Spleen (tissue), 11 donors: ENCODE measurements around the gene PPP1R13B. TPM values are rescaled to one million over a fixed set of nuclear protein-coding genes. Genes with fewer than 3 reads are reported as not detected.

Experiments used
- DNase-seq: peaks from one replicate; pipeline ENCODE4 v3.0.0-alpha.2; 2020
- H3K27ac ChIP-seq, 8 donors: fragments of 200-600 bp; sonication (generic) in 7 of 8; 1 replicate in 4 of 8; 2 replicates in 4 of 8; pipeline versions ENCODE4 v1.5.0 to v1.8.0; 2016 to 2021; ENCODE audit warnings: inconsistent platforms in 4 of 8, mild to moderate bottlenecking in 4 of 8, moderate library complexity in 1 of 8
- H3K27me3 ChIP-seq, 7 donors: fragments of 200-600 bp; sonication (generic) in 6 of 7; replicated peaks in 1 of 7; 1 replicate in 4 of 7; 2 replicates in 3 of 7; pipeline versions ENCODE4 v1.5.0 to v1.8.0; 2016 to 2021; ENCODE audit warnings: inconsistent platforms in 3 of 7, mild to moderate bottlenecking in 1 of 7
- H3K36me3 ChIP-seq, 6 donors: fragments of 200-600 bp; sonication (generic) in 5 of 6; 1 replicate in 4 of 6; 2 replicates in 2 of 6; pipeline versions ENCODE4 v1.5.0 to v1.8.0; 2016 to 2021; ENCODE audit warnings: inconsistent platforms in 2 of 6
- H3K4me1 ChIP-seq, 6 donors: fragments of 200-600 bp; sonication (generic) in 5 of 6; 1 replicate in 3 of 6; 2 replicates in 3 of 6; pipeline versions ENCODE4 v1.5.0 to v1.8.0; 2016 to 2021; ENCODE audit warnings: inconsistent platforms in 3 of 6
- H3K4me3 ChIP-seq, 8 donors: fragments of 200-600 bp; sonication (generic) in 7 of 8; 1 replicate in 4 of 8; 2 replicates in 4 of 8; pipeline versions ENCODE4 v1.5.0 to v1.8.0; 2016 to 2021; ENCODE audit warnings: inconsistent platforms in 4 of 8, mild to moderate bottlenecking in 4 of 8, moderate library complexity in 2 of 8
- H3K9me3 ChIP-seq, 8 donors: fragments of 200-600 bp; sonication (generic) in 7 of 8; 1 replicate in 4 of 8; 2 replicates in 4 of 8; pipeline versions ENCODE4 v1.5.0 to v1.8.0; 2016 to 2021; ENCODE audit warnings: inconsistent platforms in 4 of 8
- POLR2A ChIP-seq, 3 donors: fragments of 450-650 bp; IDR thresholded peaks; one replicate each; pipeline ENCODE4 v1.5.1; 2017; ENCODE audit warnings: antibody characterized with exemption in 3 of 3, mild to moderate bottlenecking in 1 of 3
- POLR2AphosphoS5 ChIP-seq, 3 donors: sonication (generic); formaldehyde crosslinking; IDR thresholded peaks; one replicate each; pipeline ENCODE4 v1.5.1; 2017; ENCODE audit warnings: antibody characterized with exemption in 3 of 3
- WGBS, 5 donors: extraction: QIAGEN DNeasy Blood & Tissue Kit in 3 of 5; methylation state at CpG; one replicate each; pipeline versions ENCODE4 v1.1.5 to v1.1.7; 2013 to 2018; 5-methylcytosine and 5-hydroxymethylcytosine counted together
- intact Hi-C: fragments of 100-400 bp; cut with DNase I; formaldehyde crosslinking; loops from one replicate; pipeline ENCODE4 v1.15.0; 2023; ENCODE audit warnings: low total_unique reads
- polyA plus RNA-seq, 3 donors: library from polyadenylated mRNA; stranded (reverse); fragments of 200-250 nt; gene quantifications; one replicate each; pipeline ENCODE4 v1.2.1, GENCODE V29; 2013
- total RNA-seq, 7 donors: library from RNA; depleted of rRNA in 3 of 7; stranded (reverse); fragments of >200 nt in 3 of 7; fragmentation: NEBNext Ultra II Directional in 4 of 7; extraction: Animal tissue kit (Norgen Biotek cat#: 25700) in 4 of 7; gene quantifications; one replicate each; pipeline versions ENCODE4 v1.1.0 to v1.2.1, GENCODE V29; 2016 to 2021
- TF ChIP-seq, protein P1 (sequence below), 11 experiments: fragments of 200-600 bp in 7 of 11; fragments of 450-650 bp in 4 of 11; sonication (generic) in 4 of 11; IDR thresholded peaks in 8 of 11; conservative IDR thresholded peaks in 3 of 11; 1 replicate in 7 of 11; 2 replicates in 4 of 11; pipeline versions ENCODE4 v1.4.0 to v1.8.0; 2016 to 2021; ENCODE audit warnings: antibody characterized with exemption in 11 of 11, inconsistent platforms in 4 of 11, mild to moderate bottlenecking in 1 of 11
- donor health status: healthy with polysubstance abuse.
- donor health status: DM: no; HTN: no; CAD: no; lungs with moderate emphysema.
- donor health status: DM: no; HTN: no; CAD: no.
- donor health status: Bipolar disorder and iron deficiency.
- donor health status: healthy.
- donor health status: DM: no; HTN: no; CAD: no.
- donor health status: DM: yes; HTN: yes; CAD: no.

Gene PPP1R13B
- total and polyA plus RNA-seq, 10 donors, result 5.7 to 95.3 (median 36.6) TPM

DNA sequence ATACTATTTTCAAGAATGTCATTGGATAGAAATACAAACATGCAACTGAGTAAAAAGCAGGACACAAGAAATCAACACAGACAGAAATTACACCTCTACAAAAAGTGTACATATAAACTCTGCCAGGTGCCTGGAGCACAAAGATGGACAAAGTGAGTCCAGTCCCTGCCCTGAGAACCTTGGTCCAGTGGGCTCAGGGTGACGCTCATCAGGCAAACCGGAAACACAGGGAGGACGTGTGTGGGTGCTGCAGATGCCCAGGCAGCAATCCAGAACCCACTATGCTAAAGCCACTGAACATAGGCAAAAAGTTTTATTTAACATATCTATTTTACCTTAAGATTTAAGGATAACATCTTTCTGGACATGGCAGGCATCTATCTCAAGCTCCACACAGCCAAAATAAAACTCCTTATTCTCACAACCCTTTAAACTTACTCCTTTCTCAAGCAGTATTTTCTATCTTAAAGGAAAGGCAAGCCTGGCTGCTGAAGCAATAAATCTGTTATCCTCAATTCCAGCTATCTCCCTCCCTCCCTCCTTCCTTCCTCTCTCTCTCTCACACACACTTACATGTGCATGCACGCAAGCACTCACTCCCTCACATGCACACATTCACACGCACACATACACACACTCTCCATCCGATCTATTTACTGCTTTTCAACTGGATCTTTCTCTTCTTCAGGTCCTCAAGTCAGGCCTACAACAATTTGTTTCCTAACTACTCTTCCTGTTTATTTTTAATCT is 10.2 kb downstream of the PPP1R13B start:
- H3K4me3 ChIP-seq, result no peak overlapping the region
- no peak for DNase-seq
- H3K9me3 ChIP-seq, result no peaks in the 10 kb centered on the region
- intact Hi-C loops, result no loop called here
- H3K4me1 ChIP-seq, result peaks cover 0 to 30% (median 15%) of the 10 kb centered on the region in 6 donors
- TF ChIP-seq POLR2AphosphoS5 (IDR thresholded peaks at IDR 0.05), result no peak
- no peak for TF ChIP-seq POLR2A (IDR thresholded peaks at IDR 0.05)
- TF ChIP-seq, protein P1, sequence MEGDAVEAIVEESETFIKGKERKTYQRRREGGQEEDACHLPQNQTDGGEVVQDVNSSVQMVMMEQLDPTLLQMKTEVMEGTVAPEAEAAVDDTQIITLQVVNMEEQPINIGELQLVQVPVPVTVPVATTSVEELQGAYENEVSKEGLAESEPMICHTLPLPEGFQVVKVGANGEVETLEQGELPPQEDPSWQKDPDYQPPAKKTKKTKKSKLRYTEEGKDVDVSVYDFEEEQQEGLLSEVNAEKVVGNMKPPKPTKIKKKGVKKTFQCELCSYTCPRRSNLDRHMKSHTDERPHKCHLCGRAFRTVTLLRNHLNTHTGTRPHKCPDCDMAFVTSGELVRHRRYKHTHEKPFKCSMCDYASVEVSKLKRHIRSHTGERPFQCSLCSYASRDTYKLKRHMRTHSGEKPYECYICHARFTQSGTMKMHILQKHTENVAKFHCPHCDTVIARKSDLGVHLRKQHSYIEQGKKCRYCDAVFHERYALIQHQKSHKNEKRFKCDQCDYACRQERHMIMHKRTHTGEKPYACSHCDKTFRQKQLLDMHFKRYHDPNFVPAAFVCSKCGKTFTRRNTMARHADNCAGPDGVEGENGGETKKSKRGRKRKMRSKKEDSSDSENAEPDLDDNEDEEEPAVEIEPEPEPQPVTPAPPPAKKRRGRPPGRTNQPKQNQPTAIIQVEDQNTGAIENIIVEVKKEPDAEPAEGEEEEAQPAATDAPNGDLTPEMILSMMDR (IDR thresholded peaks at IDR 0.05 in 8 of 11, conservative IDR thresholded peaks at IDR 0.05 in 3 of 11), result no peak
- H3K36me3 ChIP-seq, result no peaks in the 10 kb centered on the region
- H3K27ac ChIP-seq, result no peak overlapping the region
- WGBS, 5 donors, result 31 to 54% (median 37%) methylated on average over 6 of the region's 6 CpGs
- no peaks in the 10 kb centered on the region for H3K27me3 ChIP-seq

DNA sequence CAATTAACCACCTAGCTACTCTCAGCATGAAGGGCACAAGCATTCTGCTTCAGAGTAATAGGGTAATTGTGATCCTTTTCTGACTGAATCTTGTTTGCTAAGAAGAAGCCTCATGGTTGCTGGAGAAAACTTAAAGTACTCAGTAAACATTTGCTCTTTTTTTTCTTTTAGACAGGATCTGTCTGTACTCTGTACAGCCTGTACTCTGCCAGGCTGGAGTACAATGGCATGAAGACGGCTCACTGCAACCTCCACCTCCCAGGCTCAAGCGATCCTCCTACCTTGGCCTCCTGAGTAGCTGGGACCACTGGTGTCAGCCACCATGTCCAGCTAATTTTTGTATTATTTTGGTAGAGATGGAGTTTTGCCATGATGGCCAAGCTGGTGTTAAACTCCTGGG is 12.4 kb downstream of the PPP1R13B start:
- intact Hi-C loops, result no loop called here
- Histone ChIP-seq H3K4me3 (no peak overlapping the region), H3K36me3 (no peaks in the 10 kb centered on the region), H3K4me1 (peaks cover 0 to 28% (median 15%) of the 10 kb centered on the region in 6 donors), H3K9me3 (no peaks in the 10 kb centered on the region), H3K27me3 (no peaks in the 10 kb centered on the region), H3K27ac (no peak overlapping the region)
- TF ChIP-seq POLR2A (IDR thresholded peaks at IDR 0.05) (no peak), POLR2AphosphoS5 (IDR thresholded peaks at IDR 0.05) (no peak)
- TF ChIP-seq, protein P1 (IDR thresholded peaks at IDR 0.05 in 8 of 11, conservative IDR thresholded peaks at IDR 0.05 in 3 of 11), result no peak
- peak; percentile 9 for DNase-seq
- 93 to 97% (median 96%) methylated on average over 2 of the region's 2 CpGs for WGBS, 5 donors

DNA sequence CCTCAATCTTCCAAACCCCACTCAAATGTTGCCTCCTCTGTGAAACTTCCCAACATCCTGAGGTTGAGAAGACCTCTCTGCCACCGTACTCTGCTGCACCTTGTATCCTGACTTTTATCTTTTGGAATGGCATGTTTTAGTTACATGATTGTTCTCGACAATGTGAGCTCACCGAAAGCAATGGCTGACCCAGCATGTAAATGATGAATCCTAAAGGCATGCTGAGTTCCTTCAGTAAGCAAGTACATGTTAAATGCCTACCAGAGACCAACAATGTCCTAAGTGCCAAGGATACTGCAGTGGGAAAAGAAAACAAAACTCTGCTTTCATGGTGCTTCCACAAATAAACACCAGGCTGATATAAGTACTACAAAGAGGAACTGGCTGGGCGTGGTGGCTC is 13.7 kb downstream of the PPP1R13B start:
- no peaks in the 10 kb centered on the region for H3K27me3 ChIP-seq
- no peak for TF ChIP-seq POLR2A (IDR thresholded peaks at IDR 0.05)
- TF ChIP-seq, protein P1 (IDR thresholded peaks at IDR 0.05 in 8 of 11, conservative IDR thresholded peaks at IDR 0.05 in 3 of 11), result no peak
- no peak for TF ChIP-seq POLR2AphosphoS5 (IDR thresholded peaks at IDR 0.05)
- H3K4me1 ChIP-seq, result peaks cover 0 to 35% (median 18%) of the 10 kb centered on the region in 6 donors
- no peaks in the 10 kb centered on the region for H3K36me3 ChIP-seq
- intact Hi-C loops, result no loop called here
- H3K4me3 ChIP-seq, result no peak overlapping the region
- DNase-seq, result no peak
- no peak overlapping the region for H3K27ac ChIP-seq
- H3K9me3 ChIP-seq, result no peaks in the 10 kb centered on the region
- 85 to 93% (median 86%) methylated on average over 4 of the region's 4 CpGs for WGBS, 5 donors

DNA sequence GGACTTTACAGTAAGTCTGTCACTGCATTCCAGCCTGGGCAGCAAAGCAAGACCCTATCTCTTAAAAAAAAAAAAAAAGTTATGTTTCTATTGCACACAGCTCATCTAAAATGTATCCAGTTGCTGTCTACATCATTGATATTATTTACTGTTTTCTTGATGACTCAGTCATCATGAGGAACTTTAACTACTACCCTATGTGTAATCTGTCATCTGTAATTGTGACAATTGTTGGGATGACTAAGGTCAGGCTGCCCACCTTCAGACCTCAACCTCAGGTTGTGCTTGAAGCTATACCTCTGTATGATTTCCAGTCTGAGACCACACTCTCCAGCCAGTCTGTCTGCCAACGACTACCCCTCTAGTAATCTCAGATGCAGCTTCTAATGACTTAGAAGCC is 15.3 kb downstream of the PPP1R13B start:
- intact Hi-C loops, result no loop called here
- no peak for DNase-seq
- TF ChIP-seq POLR2A (IDR thresholded peaks at IDR 0.05) (no peak), POLR2AphosphoS5 (IDR thresholded peaks at IDR 0.05) (no peak)
- TF ChIP-seq, protein P1 (IDR thresholded peaks at IDR 0.05 in 8 of 11, conservative IDR thresholded peaks at IDR 0.05 in 3 of 11), result no peak
- H3K4me3 ChIP-seq, result no peak overlapping the region
- H3K27me3 ChIP-seq, result no peaks in the 10 kb centered on the region
- no peaks in the 10 kb centered on the region for H3K9me3 ChIP-seq
- H3K27ac ChIP-seq, result no peak overlapping the region
- H3K36me3 ChIP-seq, result no peaks in the 10 kb centered on the region
- 73 to 91% (median 81%) methylated on average over 1 of the region's 1 CpG for WGBS, 5 donors
- H3K4me1 ChIP-seq, result peaks cover 0 to 26% (median 13%) of the 10 kb centered on the region in 6 donors
